GM21423 (cell line): ENCODE results near the gene RUNX2.

ENCODE experiments used
- ATAC-seq: cut with Tn5 transposase; IDR thresholded peaks from one replicate; pipeline ENCODE4 v1.9.1; 2021; ENCODE audit warnings: mild to moderate bottlenecking, moderate library complexity; ENCODE audit not compliant: unreplicated experiment

Gene RUNX2

GRCh38 chr6:45350186-45350710 lies 22.1 kb downstream of the RUNX2 start:
- ATAC-seq: no peak

- no peak for ATAC-seq
Measured at GRCh38 chr6:45351076-45351475, 22.9 kb downstream of the RUNX2 start.

DNA sequence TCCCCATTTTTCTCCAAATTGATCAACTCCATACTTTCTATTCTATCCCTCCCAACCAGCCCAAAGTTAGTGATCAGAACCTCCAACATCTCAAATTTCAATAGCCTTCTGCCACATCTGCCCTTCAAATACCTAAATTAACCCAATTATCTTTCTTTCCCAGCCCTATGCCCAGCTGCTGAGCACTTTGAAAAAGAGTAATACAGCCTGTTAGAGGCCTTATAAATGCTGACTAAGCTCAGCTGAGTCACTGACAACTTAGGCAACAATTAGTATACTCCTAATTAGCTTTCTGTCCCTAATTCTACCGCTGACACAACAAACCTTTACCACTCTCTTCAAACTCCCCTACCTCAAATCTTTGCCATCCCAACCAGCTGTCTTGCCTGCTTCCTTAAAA lies 23.5 kb downstream of the RUNX2 start:
- no peak for ATAC-seq

GRCh38 chr6:45353654-45354053 lies 25.5 kb downstream of the RUNX2 start:
- ATAC-seq: no peak

- no peak for ATAC-seq
Measured at GRCh38 chr6:45364466-45364865, 36.3 kb downstream of the RUNX2 start.

GRCh38 chr6:45365036-45365435 lies 36.9 kb downstream of the RUNX2 start:
- ATAC-seq: no peak

GRCh38 chr6:45366534-45366933 lies 38.4 kb downstream of the RUNX2 start:
- ATAC-seq: no peak

DNA sequence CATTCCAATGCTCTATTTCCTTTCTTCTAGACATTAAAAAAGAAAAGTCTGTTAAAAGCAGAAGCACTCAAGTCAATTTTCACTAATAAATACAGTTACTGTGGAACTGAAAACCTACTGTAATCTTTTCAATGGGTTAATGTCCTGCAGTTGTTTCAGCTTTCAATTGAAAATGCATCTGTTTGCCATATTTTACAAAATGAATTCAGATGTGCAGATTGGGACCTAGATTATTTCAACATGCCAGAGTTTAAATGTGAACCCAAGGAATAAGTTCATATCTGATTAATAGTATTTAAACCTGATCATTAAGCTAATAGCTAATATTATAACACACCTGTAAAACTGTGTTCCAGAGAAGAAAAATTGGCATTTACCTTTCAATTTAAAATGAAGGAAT lies 39.9 kb downstream of the RUNX2 start:
- ATAC-seq: no peak

- no peak for ATAC-seq
Measured at GRCh38 chr6:45369870-45370269, 41.7 kb downstream of the RUNX2 start.

DNA sequence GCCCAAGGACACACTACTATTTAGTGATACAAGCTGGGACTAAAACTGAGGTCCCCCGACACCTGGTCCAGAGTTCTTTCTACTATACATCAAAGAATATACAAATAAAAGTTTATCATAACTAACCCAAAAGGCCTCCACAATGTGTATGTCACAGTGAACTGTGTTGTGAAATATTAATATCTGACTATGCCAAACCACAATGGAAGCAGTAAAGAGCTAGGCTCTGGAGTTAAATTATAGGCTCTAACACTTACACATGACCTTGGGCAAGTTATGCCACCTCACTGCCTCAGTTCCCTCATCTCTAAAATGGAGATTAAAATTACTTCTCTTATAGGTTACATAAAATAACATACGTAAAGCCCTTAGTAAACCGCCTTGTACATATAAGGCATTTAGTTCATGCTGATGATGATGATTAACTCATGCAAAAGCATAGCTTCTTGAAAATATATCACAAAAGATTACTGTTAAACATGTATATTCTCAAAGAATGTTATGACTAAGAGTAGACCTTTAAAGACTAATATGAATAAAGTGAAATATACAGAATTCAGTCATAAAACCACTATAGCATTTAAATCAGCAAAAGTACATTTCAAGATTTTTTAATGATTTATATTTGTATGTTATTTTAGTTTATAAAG lies 43.9 kb downstream of the RUNX2 start:
- ATAC-seq: no peak

GRCh38 chr6:45375449-45375848 lies 47.3 kb downstream of the RUNX2 start:
- no peak for ATAC-seq

DNA sequence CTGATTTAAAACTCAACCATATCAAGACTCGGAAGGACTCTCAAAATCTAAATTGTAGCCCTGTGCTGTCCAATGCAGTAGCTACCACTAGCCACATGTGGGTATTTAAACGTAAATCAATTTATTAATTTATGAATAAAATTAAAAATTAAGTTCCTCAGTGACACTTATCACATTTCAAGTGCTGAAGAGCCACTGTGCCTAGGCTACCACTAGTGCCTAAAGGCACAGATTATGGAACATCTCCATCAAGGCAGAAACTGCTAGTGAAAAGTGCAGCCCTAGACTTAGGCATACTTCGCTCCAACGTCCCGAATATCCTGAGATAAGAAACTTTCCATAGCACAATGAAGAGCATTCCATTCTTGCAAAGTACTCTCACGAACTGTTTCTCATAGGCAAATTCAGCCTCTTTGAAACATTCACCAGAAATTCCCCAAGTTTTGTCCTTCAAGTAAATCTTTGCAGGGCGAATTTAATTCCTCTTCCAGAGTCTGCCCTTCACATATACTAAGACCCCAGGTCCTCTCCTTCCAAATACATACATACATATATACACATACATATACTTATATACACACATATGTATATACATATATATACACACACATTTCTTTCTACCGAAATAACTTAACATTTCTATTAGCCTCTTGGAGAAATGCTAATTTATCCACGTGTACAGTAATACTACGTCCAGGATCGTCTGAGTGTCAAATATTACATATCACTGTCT lies 48.3 kb downstream of the RUNX2 start:
- no peak for ATAC-seq

DNA sequence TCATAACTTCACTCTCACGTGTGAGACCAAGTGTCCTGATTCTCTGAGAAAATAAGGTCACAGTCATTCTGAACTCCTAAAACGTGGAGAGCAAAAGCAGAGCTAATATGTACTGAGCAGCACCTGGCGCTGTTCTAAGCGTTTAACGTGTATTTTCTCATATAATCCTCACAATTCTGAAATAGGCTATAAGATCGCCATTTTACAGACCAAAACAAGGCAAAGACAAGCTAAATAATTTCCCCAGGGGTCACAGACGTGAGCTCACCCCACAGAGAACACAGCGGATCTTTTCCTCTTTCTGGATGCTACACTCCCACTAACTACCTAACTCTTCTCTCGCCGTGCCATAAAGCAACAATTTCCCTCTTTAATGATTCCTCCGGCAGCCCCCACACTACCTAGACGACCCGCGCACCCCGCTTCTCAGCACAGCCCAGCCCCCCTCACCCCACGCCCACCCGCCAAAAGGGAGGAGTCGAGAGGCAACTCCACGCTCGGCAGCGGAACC lies 49.0 kb downstream of the RUNX2 start:
- ATAC-seq: no peak

GRCh38 chr6:45377554-45378333 lies 49.6 kb downstream of the RUNX2 start, which contains the start of gene SUPT3H:
Gene SUPT3H, minus strand, starts transcription at chr6:45377934.
- ATAC-seq: peak; percentile 87

GRCh38 chr6:45378334-45378926 lies 50.3 kb downstream of the RUNX2 start:
- ATAC-seq: peak; percentile 33

GRCh38 chr6:45382391-45382790 lies 54.3 kb downstream of the RUNX2 start:
- ATAC-seq: no peak

GRCh38 chr6:45386501-45386900 lies 58.4 kb downstream of the RUNX2 start:
- no peak for ATAC-seq

GRCh38 chr6:45387236-45387635 lies 59.1 kb downstream of the RUNX2 start:
- ATAC-seq: no peak

- no peak for ATAC-seq
Measured at GRCh38 chr6:45388328-45388727, 60.2 kb downstream of the RUNX2 start.

- no peak for ATAC-seq
Measured at GRCh38 chr6:45394586-45395095, 66.5 kb downstream of the RUNX2 start.
